ENCODE data around the gene RIC1. TPM values are rescaled to one million over a fixed set of nuclear protein-coding genes. Genes with fewer than 3 reads are reported as not detected.
A peak's percentile ranks its signal among the peaks of the same experiment; 100 is the strongest.

RIC1 gene
- total and polyA plus RNA-seq, 2 of the 13 experiments (the other 11 are each of a cell fraction or from before 2014, with no cell fraction given): 18.2 to 19.0 TPM

DNA sequence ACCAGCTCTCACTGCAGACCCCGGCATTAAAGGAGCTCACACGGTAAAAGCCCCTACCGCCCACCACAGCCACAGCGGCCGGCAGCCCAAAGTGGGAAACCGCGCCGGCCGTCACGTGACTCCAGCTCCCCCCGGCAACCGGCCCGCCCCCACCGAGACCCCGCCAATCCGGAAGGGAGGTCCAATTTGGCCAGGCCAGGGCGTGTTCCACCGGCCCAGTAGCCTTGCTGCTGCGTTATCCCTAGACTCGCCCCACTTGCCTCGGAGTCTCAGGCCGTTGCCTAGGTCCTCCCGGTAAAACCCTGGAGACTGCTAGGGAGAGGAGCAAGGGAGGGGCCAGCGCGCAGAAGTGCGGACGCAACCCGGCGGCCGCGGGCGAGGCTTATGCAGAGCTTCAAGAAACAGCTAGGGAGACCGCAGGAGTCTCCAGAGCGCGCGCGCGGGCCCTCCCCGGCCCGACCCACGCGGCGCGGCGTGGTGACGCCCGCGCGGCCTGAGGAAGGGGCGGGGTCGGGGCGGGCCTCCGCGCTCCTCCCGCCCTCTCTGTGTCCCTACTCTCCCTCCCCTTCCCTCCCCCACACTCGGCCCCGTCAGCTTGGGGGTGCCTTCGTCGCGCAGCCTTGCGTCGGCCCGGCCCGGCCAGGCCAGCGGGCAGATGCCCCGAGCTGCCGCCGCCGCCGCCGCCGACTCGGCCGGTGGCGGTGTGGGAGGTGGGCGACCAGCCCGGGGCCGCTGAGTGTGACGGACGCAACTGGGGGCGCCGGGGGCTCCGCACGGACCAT lies at the start of gene RIC1 (continued):
- TF ChIP-seq, protein P1, sequence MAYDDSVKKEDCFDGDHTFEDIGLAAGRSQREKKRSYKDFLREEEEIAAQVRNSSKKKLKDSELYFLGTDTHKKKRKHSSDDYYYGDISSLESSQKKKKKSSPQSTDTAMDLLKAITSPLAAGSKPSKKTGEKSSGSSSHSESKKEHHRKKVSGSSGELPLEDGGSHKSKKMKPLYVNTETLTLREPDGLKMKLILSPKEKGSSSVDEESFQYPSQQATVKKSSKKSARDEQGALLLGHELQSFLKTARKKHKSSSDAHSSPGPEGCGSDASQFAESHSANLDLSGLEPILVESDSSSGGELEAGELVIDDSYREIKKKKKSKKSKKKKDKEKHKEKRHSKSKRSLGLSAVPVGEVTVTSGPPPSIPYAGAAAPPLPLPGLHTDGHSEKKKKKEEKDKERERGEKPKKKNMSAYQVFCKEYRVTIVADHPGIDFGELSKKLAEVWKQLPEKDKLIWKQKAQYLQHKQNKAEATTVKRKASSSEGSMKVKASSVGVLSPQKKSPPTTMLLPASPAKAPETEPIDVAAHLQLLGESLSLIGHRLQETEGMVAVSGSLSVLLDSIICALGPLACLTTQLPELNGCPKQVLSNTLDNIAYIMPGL (CRISPR knock-in tag; IDR thresholded peaks at IDR 0.05; ENCODE audit: borderline replicate concordance in 1 of 2, low read depth in 1 of 2): peak in 1 of 2 experiments; percentile 64; a peak in 3 of 4 replicates
- TF ChIP-seq, protein P2, sequence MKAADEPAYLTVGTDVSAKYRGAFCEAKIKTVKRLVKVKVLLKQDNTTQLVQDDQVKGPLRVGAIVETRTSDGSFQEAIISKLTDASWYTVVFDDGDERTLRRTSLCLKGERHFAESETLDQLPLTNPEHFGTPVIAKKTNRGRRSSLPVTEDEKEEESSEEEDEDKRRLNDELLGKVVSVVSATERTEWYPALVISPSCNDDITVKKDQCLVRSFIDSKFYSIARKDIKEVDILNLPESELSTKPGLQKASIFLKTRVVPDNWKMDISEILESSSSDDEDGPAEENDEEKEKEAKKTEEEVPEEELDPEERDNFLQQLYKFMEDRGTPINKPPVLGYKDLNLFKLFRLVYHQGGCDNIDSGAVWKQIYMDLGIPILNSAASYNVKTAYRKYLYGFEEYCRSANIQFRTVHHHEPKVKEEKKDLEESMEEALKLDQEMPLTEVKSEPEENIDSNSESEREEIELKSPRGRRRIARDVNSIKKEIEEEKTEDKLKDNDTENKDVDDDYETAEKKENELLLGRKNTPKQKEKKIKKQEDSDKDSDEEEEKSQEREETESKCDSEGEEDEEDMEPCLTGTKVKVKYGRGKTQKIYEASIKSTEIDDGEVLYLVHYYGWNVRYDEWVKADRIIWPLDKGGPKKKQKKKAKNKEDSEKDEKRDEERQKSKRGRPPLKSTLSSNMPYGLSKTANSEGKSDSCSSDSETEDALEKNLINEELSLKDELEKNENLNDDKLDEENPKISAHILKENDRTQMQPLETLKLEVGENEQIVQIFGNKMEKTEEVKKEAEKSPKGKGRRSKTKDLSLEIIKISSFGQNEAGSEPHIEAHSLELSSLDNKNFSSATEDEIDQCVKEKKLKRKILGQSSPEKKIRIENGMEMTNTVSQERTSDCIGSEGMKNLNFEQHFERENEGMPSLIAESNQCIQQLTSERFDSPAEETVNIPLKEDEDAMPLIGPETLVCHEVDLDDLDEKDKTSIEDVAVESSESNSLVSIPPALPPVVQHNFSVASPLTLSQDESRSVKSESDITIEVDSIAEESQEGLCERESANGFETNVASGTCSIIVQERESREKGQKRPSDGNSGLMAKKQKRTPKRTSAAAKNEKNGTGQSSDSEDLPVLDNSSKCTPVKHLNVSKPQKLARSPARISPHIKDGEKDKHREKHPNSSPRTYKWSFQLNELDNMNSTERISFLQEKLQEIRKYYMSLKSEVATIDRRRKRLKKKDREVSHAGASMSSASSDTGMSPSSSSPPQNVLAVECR (CRISPR knock-in tag; IDR thresholded peaks at IDR 0.05; ENCODE audit: borderline replicate concordance): peak; percentile 64; the same call in 1 of the 2 replicates
- TF ChIP-seq ZNF598 (CRISPR knock-in tag; IDR thresholded peaks at IDR 0.05; ENCODE audit: borderline replicate concordance) (0 out of 2 replicates have a peak, but pooled peaks have one; percentile 2), NKX3-1 (CRISPR knock-in tag; IDR thresholded peaks at IDR 0.05) (peak; percentile 53; the same call in 1 of the 2 replicates), ZNF451 (CRISPR knock-in tag; IDR thresholded peaks at IDR 0.05) (0 out of 2 replicates have a peak, but pooled peaks have one; percentile 21), MTA1 (CRISPR knock-in tag; IDR thresholded peaks at IDR 0.05; ENCODE audit: borderline replicate concordance) (peak; percentile 80; the same call in 1 of the 2 replicates), KDM2A (CRISPR knock-in tag; IDR thresholded peaks at IDR 0.05; ENCODE audit: borderline replicate concordance, low read depth) (peak; percentile 77), POLR2A (IDR thresholded peaks at IDR 0.05; ENCODE audit: insufficient read depth in 1 of 2, low read depth in 2 of 2, low read length in 2 of 2) (peak; percentile 79 to 83), ZSCAN25 (CRISPR knock-in tag; IDR thresholded peaks at IDR 0.05) (peak; percentile 65; the same call in 1 of the 2 replicates), ZNF138 (CRISPR knock-in tag; IDR thresholded peaks at IDR 0.05; ENCODE audit: low read depth) (peak; percentile 36; the same call in 1 of the 2 replicates), MAZ (IDR thresholded peaks at IDR 0.05; ENCODE audit: borderline replicate concordance, low read depth, low read length) (peak; percentile 57), MAZ (CRISPR knock-in tag; IDR thresholded peaks at IDR 0.05; ENCODE audit: low read depth) (peak; percentile 95), IRF2 (CRISPR knock-in tag; IDR thresholded peaks at IDR 0.05) (peak; percentile 2; the same call in 1 of the 2 replicates), ZBTB1 (CRISPR knock-in tag; IDR thresholded peaks at IDR 0.05; ENCODE audit: borderline replicate concordance) (no peak), ZNF446 (CRISPR knock-in tag; IDR thresholded peaks at IDR 0.05) (0 out of 2 replicates have a peak, but pooled peaks have one; percentile 34)
- TF ChIP-seq, protein P3, sequence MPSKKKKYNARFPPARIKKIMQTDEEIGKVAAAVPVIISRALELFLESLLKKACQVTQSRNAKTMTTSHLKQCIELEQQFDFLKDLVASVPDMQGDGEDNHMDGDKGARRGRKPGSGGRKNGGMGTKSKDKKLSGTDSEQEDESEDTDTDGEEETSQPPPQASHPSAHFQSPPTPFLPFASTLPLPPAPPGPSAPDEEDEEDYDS (CRISPR knock-in tag; IDR thresholded peaks at IDR 0.05): peak; percentile 72
- TF ChIP-seq, protein P4, sequence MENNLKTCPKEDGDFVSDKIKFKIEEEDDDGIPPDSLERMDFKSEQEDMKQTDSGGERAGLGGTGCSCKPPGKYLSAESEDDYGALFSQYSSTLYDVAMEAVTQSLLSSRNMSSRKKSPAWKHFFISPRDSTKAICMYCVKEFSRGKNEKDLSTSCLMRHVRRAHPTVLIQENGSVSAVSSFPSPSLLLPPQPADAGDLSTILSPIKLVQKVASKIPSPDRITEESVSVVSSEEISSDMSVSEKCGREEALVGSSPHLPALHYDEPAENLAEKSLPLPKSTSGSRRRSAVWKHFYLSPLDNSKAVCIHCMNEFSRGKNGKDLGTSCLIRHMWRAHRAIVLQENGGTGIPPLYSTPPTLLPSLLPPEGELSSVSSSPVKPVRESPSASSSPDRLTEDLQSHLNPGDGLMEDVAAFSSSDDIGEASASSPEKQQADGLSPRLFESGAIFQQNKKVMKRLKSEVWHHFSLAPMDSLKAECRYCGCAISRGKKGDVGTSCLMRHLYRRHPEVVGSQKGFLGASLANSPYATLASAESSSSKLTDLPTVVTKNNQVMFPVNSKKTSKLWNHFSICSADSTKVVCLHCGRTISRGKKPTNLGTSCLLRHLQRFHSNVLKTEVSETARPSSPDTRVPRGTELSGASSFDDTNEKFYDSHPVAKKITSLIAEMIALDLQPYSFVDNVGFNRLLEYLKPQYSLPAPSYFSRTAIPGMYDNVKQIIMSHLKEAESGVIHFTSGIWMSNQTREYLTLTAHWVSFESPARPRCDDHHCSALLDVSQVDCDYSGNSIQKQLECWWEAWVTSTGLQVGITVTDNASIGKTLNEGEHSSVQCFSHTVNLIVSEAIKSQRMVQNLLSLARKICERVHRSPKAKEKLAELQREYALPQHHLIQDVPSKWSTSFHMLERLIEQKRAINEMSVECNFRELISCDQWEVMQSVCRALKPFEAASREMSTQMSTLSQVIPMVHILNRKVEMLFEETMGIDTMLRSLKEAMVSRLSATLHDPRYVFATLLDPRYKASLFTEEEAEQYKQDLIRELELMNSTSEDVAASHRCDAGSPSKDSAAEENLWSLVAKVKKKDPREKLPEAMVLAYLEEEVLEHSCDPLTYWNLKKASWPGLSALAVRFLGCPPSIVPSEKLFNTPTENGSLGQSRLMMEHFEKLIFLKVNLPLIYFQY (CRISPR knock-in tag; IDR thresholded peaks at IDR 0.05; ENCODE audit: borderline replicate concordance): 0 out of 2 replicates have a peak, but pooled peaks have one; percentile 66
